DMS114 treated with DMSO at 0.1 percent for 48 hours (cell line): ENCODE data around the gene TM7SF2.

ENCODE experiments used
- DNase-seq: peaks from one replicate; lab custom pipeline; 2025; ENCODE audit not compliant: unreplicated experiment; lab: John Stamatoyannopoulos, UW

TM7SF2 gene

DNA sequence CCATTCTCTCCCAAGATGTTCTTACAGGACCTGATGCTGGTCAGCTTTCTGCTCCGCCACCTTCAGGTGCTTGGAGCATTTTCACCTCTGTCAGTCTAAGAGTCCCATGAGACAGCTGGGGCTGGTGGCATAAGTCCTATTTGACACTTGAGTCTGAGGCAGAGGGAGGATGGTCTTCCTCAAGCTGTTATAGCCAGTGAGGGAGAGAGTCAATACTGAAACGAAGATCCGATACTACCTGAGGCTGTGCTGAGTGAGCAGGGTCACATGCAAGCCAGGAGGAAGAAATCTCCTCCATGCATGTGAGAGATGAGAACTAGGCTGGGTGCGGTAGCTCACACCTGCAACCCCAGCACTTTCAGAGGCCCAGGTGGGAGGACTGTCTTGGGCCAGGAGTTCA lies 22.1 kb upstream of the TM7SF2 start:
- DNase-seq = no peak

DNA sequence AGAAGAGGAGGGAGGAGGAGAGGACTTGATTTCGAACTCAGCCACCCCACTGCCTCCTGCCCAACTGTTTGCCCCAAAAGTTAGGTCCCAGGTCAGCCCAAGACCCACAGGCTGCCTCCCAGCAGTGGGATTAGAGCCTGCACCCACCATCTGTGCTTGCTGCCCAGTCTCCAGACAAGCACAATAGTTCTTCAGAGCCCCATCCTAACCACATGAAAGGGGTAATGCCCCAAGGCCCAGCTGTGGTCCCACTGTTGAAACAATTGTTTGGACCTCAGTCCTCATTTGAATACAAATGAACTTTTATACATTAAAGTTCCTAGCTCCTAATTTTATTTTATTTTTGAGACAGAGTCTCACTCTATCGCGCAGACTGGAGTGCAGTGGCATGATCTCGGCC lies 21.0 kb upstream of the TM7SF2 start:
- no peak for DNase-seq

DNA sequence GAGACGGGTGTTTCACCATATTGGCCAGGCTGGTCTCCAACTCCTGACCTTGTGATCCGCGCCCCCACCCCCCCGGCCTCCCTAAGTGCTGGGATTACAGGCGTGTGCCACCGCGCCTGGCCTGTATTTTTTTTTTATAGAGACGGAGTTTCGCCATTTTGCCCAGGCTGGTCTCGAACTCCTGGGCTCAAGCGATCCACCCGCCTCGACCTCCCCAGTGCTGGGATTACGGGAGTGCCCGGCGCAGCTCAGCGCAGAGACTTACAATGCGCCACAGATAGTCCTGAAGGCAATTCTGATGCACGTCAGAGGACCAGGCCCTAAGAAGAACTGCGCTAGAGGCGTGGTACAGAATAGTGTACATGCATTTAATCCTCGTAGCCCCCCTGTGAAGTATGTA lies 16.2 kb upstream of the TM7SF2 start:
- DNase-seq = no peak

DNA sequence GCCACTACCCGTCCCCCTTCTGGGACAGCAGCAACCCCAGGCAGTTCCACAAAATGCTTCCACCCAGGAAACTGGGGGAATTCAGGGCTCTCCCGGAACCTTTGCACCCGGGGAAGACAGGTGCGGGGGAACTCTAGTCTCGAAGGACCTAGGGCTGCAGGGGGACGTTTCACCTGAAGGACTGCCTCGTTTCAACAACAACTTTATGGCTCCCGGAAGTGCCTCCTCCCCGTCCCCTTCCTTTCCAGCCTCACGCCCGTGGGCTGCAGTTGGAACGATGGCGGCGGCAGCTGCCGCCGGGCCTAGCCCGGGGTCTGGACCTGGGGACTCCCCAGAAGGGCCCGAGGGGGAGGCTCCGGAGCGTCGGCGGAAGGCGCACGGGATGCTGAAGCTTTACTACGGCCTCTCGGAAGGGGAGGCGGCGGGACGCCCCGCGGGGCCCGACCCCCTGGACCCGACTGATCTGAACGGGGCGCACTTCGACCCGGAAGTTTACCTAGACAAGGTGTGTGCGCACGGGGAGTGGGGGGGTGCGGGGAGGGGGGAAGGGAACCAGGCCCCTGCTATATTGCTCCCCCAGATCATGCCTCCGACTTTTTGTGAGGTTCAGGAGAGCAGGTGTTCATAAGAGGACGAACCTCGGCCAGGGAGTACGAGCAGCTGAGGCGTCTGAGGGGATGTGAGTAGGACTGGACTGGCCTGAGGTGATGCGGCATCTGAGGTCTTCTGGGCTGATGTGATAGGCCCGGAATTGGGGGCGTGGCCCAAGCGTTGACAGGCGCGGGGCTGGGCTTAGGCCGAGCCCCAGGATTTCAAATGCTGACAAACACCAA lies 15.5 kb upstream of the TM7SF2 start, which contains the start of gene VPS51:
TSS of gene VPS51 (plus strand) at position 241 of the 833 bp plus-strand sequence. CDS start at position 278, 37 bp downstream.
- peak; percentile 79 for DNase-seq

DNA sequence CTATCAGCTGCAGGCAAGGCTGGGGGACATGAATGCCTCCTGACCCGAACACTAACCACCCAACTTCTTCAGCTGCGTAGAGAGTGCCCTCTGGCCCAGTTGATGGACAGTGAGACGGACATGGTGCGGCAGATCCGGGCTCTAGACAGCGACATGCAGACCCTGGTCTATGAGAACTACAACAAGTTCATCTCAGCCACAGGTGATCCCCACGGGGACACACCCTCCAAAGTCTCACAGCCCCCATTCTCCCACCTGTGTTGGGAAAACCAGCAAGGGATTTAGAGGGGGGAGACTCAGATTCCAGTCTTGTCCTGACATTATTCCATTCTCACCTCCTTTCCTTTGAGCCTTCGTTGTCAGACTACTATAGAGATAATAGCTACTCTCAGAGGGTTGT lies 14.7 kb upstream of the TM7SF2 start:
- no peak for DNase-seq

DNA sequence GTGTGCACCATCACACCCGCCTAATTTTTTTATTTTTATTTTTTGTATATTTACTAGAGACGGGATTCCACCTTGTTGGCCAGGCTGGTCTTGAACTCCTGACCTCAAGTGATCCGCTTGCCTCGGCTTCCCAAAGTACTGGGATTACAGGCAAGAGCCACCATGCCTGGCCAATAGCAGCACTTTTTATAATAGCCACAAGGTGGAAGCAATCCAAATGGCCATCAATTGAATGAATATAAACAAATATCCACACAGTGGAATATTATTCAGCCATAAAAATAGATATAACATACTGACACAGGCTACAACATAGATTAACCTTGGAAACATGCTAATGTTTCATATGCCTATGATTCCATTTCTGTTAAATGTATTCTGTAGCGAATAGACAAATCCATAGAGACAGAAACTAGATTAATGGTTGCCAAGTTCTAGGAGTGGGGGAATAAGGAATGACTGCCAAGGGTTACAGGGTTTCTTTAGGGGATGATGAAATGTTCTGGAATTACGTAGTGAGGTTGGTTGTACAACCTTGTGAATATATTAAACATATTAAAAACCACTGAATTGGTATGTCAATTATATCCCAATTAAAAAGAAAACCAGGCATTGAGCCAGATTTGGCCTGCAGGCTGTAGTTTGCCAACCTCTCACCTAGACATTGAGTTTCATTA lies 10.9 kb upstream of the TM7SF2 start:
- DNase-seq = no peak

DNA sequence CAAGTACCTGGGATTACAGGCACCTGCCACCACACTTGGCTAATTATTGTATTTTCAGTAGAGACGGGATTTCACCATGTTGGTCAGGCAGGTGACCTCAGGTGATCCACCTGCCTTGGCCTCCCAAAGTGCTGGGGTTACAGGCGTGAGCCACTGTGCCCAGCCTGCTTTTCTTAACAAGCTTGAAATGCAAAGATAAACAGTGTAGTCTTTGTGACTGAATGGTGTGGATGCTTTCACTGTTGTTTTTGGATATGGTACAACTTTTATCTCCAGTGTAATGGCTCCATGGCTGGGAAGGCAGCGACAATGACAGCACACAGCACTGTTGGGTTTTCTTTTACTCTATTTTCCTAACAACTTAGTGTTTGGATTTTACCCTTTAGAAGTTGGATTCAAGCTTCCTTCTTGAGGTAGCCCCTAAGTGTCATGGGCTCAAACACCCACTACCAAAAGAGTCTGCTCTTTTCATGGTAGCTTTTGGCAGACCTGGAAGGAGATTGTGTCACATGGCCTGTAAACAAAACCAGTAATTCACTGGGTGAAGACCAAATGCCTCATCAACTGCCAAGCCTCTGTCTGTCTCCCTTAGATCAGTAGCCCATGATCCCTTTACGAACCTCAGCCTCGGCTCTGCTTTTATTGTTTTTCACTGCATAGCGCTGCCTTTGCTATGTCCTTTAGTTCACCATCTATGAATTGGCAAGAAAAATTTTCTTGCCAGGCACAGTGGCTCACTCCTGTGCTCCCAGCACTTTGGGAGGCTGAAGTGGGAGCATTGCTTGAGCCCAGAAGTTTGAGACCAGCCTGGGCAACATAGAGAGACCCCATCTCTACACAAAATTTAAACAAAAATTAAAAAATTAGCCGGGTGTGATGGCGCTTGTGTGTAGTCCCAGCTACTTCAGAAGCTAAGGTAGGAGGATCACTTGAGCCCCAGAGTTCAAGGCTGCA lies 9.3 kb upstream of the TM7SF2 start:
- DNase-seq = no peak

DNA sequence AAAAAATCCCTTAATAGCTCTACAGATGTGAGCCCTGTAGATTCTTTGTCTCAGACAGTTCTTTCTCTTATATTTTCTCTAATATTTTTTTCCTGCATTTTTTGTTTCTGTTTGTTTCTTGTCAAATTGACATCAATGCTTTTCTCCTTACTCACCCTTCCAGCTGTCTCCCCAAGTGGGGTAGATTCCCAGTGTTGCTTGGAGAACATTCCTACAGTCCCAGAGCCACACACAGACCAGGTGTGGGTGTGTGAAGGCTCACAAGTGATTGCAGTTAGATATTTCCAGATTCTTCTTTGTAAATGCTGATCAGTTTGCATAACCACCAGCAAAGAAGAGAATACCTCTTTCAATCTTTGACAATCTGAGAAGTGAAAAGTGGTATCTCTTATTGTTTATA lies 8.2 kb upstream of the TM7SF2 start:
- DNase-seq = no peak

DNA sequence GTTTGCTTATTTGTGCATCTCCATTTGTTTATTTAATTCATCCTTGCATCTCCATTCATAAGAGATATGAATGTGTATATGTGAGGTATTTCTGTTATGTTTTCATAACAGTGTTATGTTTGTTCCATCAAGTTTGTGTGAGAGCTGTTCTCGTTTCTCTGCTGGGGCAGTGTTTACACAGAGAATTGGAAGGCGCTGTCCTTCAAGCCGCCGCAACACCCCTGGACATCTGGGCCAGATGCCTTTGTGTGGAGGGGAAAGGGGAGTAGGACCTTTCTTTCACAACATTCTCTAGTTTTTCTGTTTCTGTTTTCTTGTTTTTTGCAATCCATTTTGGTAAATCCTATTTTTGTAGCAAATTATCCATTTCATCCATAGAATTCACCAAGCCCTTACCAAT lies 7.0 kb upstream of the TM7SF2 start:
- no peak for DNase-seq

DNA sequence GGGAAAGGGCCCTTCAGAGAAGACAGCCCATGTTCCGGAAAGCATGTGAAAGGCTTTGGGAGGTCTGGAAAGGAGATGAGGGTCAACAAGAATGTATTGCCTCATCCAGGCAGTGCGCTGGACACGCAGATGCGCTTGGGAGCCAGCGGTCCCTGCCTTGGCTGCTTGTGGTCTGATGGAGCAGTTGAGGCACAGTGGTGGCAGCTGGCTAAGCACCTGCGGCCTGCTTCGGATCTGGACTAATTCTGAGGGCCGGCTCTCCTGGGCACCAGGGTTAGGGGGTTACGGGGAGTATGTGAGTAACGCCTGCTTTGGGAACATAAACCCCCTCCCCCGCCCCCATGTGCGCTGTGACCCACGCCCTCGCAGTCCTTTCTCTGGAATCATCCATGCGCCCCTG lies 4.6 kb upstream of the TM7SF2 start:
- no peak for DNase-seq

DNA sequence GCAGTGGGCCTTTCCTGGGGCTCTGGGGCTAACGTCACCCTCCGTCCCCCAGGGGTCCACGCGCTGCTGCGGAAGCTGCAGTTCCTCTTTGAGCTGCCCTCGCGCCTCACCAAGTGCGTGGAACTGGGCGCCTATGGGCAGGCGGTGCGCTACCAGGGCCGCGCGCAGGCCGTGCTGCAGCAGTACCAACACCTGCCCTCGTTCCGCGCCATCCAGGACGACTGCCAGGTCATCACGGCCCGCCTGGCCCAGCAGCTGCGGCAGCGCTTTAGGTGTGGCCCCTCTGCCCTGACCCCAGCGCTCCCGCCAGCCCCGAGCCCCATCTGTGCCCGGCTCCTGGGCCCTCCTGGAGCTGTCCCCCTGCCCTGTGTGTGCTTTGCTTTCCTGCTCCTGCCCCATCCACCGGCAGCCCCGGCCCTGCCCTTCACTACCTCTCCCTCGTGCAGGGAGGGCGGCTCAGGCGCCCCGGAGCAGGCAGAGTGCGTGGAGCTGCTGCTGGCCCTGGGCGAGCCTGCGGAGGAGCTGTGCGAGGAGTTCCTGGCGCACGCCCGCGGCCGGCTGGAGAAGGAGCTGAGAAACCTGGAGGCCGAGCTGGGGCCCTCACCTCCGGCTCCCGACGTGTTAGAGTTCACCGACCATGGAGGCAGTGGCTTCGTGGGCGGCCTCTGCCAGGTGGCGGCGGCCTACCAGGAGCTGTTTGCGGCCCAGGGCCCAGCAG lies 3.8 kb upstream of the TM7SF2 start:
- no peak for DNase-seq

DNA sequence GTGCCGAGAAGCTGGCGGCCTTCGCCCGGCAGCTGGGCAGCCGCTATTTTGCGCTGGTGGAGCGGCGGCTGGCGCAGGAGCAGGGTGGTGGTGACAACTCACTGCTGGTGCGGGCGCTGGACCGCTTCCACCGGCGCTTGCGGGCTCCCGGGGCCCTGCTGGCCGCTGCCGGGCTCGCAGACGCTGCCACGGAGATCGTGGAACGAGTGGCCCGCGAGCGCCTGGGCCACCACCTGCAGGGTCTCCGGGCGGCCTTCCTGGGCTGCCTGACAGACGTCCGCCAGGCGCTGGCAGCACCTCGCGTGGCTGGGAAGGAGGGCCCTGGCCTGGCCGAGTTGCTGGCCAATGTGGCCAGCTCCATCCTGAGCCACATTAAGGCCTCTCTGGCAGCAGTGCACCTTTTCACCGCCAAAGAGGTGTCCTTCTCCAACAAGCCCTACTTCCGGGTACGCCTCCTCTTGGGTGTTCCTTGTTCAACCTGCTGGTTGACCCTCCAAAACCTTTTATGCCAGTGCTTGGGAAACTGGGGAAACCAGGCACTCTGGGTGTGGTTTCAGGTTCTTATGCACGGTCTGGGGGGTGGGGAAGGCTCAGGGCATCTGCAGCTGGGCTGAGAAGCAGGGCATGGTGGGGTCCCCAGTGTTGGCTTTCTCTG lies 3.1 kb upstream of the TM7SF2 start:
- no peak for DNase-seq

DNA sequence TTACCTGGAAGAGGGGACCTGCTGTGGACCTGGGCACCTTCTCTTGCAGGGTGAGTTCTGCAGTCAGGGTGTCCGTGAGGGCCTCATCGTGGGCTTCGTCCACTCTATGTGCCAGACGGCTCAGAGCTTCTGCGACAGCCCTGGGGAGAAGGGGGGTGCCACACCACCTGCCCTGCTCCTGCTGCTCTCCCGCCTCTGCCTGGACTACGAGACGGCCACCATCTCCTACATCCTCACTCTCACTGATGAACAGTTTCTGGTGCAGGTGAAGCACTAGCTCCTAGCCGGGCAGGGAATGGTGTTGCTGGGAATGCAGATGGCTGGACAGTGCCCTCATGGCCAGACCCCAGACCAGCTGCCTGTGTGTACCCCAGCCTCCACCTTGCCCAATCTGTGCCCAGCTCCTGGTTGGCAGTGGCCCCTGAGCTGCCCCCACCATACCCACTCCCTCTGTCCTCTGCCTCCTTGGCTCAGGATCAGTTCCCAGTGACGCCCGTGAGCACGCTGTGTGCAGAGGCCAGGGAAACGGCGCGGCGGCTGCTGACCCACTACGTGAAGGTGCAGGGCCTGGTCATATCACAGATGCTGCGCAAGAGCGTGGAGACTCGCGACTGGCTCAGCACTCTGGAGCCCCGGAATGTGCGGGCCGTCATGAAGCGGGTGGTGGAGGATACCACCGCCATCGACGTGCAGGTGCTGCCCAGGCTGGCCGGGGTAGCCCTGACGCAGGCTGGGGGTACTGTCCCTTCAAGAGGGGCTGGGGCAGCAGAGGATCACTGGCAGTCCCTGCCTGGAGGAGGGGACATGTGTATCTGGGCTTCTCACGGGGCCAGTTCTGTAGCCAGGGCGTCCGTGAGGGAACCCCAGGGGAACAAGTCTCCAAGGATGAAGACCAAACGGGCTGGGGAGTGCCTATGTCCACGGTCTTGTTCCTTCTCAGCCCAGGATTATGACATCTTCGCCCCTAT lies 2.2 kb upstream of the TM7SF2 start:
- DNase-seq = no peak

DNA sequence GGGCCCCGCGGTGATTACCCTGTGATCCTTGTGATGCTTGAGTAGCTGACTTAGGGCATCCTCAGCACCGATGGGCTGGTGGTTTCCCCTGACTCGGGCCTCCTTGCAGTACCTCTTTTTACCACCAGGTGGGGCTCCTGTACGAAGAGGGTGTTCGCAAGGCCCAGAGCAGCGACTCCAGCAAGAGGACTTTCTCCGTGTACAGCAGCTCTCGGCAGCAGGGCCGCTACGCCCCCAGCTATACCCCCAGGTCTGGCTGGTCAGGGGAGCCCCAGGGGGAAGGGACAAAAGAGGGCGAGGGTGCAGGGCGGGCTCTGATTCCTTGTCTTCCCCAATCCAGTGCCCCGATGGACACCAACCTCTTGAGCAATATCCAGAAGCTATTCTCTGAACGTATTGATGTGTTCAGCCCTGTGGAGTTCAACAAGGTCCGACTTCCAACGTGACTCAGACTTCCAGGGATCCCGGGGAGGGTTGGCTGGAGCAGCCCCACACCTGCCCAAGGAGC lies 1.3 kb upstream of the TM7SF2 start:
- peak; percentile 83 for DNase-seq

DNA sequence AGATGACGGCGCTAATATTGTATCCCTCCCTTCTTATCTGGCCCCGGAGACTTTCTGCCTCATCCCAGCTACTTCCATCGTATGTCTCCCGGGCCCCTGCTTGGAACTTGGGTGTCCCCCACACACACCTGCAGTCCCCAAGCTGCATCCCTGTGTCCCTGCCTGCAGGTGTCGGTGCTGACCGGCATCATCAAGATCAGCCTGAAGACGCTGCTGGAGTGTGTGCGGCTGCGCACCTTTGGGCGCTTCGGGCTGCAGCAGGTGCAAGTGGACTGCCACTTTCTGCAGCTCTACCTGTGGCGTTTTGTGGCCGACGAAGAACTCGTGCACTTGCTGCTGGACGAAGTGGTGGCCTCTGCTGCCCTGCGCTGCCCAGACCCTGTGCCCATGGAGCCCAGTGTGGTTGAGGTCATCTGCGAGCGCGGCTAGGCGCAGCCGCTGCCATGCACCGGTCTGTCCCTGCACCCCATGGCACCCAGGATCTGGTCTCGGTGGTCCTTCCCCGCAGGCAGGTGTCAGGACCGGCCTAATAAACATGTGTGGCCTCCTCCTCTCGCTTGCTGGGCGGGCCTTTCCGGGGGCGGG lies 421 bp upstream of the TM7SF2 start:
- no peak for DNase-seq

DNA sequence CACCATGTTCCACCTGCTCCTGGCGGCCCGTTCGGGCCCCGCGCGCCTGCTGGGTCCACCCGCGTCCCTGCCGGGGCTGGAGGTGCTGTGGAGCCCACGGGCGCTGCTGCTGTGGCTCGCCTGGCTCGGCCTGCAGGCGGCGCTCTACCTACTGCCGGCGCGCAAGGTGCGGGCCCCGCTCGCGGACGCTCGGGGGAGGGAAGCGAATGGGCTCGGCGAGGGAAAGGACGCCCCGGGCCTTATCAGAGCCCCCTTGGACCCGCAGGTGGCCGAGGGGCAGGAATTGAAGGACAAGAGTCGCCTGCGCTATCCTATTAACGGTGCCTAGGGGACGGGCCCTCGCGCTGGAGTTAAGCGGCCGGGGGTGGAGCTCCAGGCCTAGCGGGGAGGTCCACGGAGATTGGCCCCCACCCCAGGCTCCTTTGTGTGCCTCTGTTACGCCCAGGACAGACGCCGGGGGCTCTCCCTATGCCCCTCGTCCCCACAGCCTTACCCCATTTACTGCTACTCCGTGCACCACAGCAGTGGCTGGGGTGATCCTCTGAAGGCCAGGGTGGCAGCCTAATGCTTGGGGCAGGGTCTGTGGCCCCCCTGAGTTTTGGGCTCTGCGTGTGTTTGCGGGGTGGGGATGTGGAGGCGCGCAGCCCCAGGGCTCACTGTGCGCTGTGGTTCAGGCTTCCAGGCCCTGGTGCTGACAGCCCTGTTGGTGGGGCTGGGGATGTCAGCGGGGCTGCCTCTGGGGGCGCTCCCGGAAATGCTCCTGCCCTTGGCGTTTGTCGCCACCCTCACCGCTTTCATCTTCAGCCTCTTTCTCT lies 1.1 kb downstream of the TM7SF2 start:
- no peak for DNase-seq

DNA sequence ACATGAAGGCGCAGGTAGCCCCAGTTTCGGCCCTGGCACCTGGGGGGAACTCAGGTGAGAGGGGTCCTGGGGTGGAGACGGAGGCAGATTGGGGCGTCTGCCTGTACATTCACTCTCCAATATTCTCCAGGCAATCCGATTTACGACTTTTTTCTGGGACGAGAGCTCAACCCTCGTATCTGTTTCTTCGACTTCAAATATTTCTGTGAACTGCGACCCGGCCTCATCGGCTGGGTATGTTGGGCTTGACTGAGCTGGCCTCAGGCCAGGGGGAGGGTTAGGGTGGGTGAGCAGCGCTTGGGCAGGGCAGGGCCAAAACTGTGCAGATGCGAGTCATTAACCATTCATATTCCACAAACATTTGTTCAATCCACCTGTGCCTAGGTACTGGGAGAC lies 1.7 kb downstream of the TM7SF2 start:
- no peak for DNase-seq

DNA sequence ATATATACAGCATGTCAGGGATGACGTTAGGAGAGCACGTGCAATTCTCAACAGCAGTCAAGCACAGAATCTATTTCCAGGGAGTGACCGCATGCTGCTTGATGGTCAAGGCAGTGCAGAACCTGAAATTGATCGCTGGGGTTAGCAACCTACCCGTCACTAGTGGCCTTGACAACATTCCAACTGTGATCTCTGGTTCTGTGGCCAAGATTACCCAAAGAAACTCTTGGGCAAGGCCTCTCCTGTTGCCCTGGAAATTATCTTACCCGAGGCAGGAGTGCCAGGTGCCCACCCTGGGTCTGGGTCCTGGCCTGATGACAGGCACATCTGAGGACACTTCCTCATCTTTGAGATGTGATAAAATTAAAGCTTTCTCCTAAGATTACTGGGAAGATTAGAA lies 2.2 kb downstream of the TM7SF2 start:
- DNase-seq = no peak
